Effector CD4-positive, alpha-beta T cell (primary cell): ENCODE results near the gene MYADM.
"Not testable (repeated sequence)": the region's sequence is repeated elsewhere in the genome, so short reads cannot be mapped to it uniquely, and the experiment has no call there.

Source experiments
- DNase-seq: peaks from one replicate; pipeline ENCODE4 v3.0.0-alpha.2; 2020
- total RNA-seq: gene quantifications from one replicate; lab custom pipeline; 2026; lab: John Stamatoyannopoulos, UW

The MYADM gene
- total RNA-seq = 288 reads per million, percentile 95 among the genes with 10 or more reads in this experiment

- peak; percentile 100 for DNase-seq
Observed at GRCh38 chr19:53867225-53868090, at the start of gene MYADM. Gene MYADM, plus strand, starts transcription at chr19:53867883. Its CDS starts 5,647 bp downstream, at chr19:53873530.

DNA sequence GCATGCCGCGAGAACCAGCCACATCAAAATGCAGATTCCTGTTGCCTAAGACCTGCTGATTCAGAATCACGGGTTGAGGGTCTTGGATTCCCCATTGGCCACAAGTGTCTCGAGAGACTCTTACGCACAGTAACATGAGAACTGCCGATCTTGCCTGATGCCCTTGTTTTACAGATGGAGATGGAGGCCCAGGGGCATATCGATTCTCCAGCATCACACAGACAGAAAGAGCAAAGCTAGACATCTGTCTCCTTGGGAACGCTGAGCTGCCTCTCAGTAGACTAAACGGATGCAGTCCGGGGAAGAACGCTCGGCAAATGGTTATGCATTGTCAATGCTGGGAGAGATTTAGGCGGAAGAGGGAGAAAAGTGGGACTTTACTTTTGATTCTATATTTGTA, 48.9 kb upstream of the MYADM start:
- no peak for DNase-seq

DNA sequence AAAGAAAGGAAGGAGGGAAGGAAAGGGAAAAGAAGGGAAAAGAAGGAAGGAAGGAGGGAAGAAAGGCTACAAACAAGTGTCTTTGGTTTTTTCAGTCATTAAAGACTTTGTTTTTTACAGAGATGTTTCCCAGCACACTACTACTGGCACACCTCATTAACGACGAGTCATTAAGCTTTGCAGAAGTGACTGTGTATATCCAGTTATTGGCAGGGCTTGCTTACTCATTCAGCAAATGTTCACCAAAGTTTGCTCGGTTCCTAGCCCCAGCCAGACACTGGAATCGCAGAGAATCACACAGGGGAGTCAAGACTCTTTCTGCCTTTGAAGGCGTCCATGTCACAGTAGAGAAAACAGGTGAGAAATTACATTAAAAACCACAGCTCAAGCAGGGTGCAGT, 47.8 kb upstream of the MYADM start:
- no peak for DNase-seq

DNA sequence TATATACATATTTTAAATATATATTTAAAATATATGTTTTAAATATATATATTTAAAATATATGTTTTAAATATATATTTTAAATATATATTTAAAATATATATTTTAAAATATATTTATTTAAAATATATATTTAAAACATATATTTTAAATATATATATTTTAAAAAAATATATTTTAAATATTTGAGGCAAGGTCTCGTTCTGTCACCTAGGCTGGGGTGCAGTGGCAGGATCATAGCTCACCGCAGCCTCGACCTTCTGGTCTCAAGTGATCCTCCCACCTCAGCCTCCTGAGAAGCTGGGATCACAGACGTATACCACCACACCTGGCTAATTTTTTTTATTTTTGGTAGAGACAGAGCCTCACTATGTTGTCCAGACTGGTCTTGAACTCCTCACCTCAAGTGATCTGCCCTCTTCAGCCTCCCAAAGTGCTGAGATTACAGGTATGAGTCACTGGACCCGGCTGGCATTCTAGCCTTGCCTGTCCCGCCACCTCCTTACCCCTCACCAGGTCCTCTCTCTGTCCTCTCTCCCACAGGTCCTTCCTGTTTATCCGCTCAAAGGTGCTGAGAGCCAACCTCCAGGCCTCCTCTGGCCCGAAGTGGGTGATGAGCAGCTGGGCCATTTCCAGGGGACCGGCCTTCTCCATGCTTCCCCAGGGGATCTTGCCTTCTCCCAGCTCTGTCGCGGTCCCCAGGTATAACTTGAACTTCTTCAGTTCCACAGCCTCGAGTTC, 44.1 kb upstream of the MYADM start:
- DNase-seq = no peak

- DNase-seq = no peak
Observed at GRCh38 chr19:53824134-53824611, 43.5 kb upstream of the MYADM start, which contains the start of gene NLRP12. Gene NLRP12, minus strand, starts transcription at chr19:53824314. Its CDS starts 140 bp downstream, at chr19:53824174.

- DNase-seq = no peak
Observed at GRCh38 chr19:53826876-53827275, 40.8 kb upstream of the MYADM start.

DNA sequence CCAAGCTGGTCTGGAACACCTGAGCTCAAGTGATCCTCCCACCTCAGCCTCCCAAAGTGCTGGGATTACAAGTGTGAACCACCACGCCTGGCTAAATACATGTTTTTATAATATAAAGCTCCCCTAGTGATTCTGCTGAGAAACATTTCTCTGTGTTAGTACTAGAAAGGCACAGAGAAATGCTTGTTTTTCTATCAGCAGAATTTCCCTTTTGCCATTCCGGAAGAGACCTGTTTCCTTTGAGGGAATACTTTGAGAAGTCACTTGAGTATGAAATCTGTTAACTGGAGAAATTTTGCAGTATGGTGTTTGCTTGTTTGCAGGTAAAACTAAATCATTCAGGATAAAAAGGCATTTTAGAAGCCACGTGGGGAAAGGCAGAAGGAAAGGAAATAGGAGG, 39.2 kb upstream of the MYADM start:
- DNase-seq = no peak

GRCh38 chr19:53832861-53833260, 34.8 kb upstream of the MYADM start:
- DNase-seq = not testable (repeated sequence)

DNA sequence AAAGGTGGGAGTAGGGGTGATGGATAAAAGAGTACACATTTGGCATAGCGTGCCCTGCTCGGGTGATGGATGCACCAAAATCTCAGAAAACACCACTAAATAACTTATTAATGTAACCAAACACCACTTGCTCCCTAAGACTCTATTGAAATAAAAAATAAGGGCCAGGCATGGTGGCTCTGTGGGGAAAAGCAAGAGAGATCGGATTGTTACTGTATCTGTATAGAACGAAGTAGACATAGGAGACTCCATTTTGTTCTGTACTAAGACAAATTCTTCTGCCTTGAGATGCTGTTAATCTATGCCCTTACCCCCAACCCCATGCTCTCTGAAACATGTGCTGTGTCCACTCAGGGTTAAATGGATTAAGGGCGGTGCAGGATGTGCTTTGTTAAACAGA, 29.2 kb upstream of the MYADM start:
- DNase-seq = not testable (repeated sequence)

DNA sequence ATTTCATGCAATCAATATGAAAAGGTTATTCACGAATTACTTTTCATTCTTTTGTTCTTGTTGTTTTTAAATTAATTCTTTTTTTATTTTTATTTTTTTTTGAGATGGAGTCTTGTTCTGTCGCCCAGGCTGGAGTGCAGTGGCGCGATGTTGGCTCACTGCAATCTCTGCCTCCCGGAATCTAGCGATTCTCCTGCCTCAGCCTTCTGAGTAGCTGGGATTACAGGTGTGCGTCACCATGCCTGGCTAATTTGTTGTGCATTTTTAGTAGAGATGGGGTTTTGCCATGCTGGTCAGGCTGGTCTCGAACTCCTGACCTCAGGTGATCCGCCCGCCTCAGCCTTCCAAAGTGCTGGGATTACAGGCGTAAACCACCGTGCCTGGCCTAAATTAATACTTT, 27.4 kb upstream of the MYADM start:
- not testable (repeated sequence) for DNase-seq

DNA sequence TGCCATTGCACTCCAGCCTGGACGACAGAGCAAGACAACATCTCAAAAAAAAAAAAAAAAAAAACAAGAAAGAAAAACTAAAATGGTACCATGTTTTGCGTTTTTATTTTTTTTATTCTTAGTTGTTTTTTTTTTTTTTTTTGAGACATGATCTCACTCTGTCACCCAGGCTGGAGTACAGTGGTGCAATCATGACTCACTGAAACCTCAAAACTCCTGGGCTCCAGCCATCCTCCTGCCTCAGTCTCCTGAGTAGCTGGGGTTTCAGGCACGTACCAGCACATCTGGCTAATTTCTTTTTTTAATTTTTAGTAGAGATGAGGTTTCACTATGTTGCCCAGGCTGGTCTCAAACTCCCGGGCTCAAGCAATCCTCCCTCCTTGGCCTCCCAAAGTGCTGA, 26.8 kb upstream of the MYADM start:
- not testable (repeated sequence) for DNase-seq

GRCh38 chr19:53844849-53845246, 22.8 kb upstream of the MYADM start:
- DNase-seq = no peak

- no peak for DNase-seq
Observed at GRCh38 chr19:53847555-53847954, 20.1 kb upstream of the MYADM start.

GRCh38 chr19:53849237-53849676, 18.4 kb upstream of the MYADM start:
- DNase-seq = no peak

DNA sequence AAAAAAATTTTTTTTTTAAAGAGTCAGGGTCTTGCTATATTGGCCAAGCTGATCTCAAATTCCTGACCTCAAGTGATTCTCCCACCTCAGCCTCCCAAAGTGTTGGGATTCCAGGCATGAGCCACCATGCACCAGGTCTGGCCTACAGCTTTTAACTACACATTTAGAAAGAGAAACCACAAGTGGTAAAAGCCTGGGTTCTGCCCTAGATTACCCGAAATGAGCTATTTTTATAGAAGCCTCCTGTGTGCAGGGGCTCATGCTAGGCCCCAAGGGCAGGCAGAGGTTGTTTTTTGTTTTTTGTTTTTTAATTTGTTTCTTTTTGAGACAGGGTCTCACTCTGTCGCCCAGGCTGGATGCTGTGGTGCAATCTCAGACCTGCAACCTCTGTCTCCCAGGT, 14.0 kb upstream of the MYADM start:
- DNase-seq = no peak

DNA sequence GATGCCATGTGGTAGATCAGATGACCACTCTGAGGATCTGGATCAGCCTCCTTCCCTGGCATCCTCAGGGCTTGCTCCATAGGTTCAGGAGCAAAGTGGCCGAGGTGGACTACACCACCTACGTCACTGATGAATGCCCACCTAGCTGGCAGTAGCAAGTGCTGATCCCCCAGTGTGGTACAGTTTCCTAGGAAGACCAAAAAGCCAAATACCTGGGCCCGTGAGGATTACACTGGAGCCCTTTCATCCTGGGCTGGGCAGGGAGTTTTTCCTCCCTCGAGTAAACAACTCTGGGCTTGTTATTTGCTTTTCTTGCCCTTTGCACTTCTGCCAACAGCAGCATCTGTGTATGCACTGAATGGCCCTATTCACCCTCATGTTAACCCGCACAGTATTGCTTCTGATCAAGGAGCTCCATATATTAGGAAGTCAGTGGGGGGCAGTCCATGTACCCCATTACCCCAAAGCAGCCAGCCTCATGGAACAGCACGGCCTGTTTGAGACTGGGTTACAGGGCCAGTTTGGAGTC, 3.3 kb upstream of the MYADM start:
- DNase-seq = no peak

DNA sequence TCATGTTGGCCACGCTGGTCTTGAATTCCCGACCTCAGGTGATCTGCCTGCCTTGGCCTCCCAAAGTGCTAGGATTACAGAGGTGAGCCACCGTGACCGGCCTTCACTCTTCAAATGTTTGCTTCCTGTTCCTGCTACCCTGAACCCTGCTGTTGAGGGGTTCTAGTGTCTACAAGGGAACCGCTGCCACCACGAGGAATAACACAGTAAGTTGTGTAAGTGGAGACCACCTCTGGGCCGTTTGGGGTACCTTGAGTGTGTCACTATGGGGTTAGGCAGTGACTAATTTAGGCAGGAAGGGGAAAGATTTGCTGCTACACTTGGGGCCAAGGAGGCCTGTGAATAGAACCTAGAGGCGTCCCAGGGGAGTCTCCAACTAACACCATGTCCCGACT, 2.2 kb upstream of the MYADM start:
- DNase-seq = no peak

DNA sequence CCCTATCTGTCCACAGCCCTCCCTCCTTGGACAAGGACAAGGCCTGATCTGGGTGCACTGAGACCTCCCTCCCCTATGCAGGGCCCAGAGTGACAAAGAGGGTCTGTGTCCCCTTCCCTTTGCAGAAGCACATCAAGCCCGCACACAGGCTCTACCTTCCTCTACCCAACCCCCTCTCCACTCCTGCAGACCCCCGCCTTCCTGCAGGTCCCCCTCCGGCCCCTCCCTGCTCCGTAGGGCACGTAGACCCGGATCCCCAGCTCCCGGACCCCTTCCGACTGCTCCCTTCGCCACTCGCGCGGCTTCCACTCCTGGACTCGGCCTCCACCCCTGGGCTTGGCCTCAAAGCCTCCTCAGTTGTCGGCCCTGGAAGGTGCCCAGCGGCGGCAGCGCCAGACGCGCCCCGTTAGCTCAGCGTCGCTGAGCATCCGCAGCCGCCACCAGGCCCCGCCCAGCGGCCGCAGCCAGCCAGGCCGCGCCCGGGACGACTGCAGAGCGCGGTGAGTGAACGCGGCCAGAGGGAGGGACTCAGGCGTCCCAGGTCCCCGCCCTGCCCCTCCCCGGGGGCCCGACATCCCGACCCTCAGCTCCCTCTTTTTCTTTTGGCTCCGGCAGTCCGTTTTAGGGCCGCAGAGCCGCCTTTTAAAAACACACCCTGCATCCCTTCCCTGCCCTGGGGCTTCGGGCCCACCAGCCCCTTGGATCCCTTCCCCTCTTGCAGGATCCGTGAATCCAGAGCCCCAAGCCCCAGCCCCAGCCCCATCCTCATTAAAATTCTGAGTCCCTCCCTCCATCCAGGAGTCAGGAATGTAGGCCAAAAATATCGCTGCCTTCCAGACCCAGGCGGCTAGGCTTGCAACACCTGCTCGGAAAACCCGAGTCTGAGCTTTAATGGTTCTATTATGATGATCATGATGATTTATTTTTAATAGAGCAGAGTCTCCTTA, 1.5 kb upstream of the MYADM start:
- peak; percentile 67 for DNase-seq

GRCh38 chr19:53866865-53867224, 838 bp upstream of the MYADM start:
- no peak for DNase-seq

DNA sequence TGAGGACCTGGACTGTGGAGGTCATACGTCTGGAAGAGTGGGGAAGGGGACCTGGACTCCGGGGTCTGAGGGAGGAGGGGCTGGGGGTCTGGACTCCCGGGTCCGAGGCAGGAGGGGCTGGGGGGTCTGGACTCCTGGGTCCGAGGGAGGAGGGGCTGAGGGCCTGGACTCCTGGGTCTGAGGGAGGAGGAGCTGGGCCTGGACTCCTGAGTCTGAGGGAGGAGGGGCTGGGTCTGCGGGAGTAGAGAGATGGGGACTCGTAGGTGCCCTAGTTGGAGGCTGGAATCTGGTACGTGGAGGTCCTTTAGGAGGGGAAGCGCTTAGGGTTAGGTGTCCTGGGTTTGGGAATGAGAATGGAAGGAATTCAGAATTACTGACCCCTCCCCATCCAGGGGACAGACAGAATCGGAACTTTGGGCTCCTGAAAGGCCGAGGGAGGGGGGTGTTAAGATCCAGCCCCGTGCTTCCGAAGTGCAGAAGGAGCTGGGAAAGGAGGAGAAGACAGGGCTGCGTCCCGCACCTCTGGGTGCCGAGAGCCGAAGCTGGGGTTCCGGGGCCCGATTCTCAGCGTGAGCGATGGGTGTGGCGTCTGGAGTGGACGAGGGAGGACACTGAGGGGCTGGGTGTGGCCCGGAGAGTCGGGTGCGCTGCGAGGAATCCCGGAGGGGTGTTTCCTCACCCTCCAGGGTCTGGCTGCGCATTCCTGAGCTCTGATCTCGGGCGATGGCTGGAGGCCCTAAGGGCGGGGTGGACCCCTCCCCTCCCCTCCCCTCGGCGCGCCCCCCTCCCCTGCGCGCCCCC, 608 bp downstream of the MYADM start:
- DNase-seq = no peak
